Urinary bladder (tissue), 4 donors: ENCODE data around the gene LRP10. TPM values are rescaled to one million over a fixed set of nuclear protein-coding genes. Genes with fewer than 3 reads are reported as not detected.

Experiments
- DNase-seq: peaks from one replicate; pipeline ENCODE4 v3.0.0-alpha.2; 2015; ENCODE audit errors: extremely low spot score
- H3K27ac ChIP-seq: one replicate; pipeline ENCODE4 v1.5.1; 2013; ENCODE audit warnings: low read depth, mild to moderate bottlenecking, moderate library complexity
- H3K36me3 ChIP-seq: one replicate; pipeline ENCODE4 v1.6.1; 2013; ENCODE audit warnings: mild to moderate bottlenecking, moderate library complexity; ENCODE audit not compliant: insufficient read depth
- H3K4me1 ChIP-seq: one replicate; pipeline ENCODE4 v1.6.1; 2013; ENCODE audit warnings: mild to moderate bottlenecking, moderate library complexity; ENCODE audit not compliant: insufficient read depth
- H3K4me3 ChIP-seq: one replicate; pipeline ENCODE4 v1.5.1; 2013; ENCODE audit warnings: low read depth, low read length
- WGBS: extraction: QIAGEN DNeasy Blood & Tissue Kit; methylation state at CpG from one replicate; pipeline ENCODE4 v1.1.7; 2013; 5-methylcytosine and 5-hydroxymethylcytosine counted together
- polyA plus RNA-seq: library from polyadenylated mRNA; stranded (reverse); fragments of 200-250 nt; gene quantifications from one replicate; pipeline ENCODE4 v1.2.3, GENCODE V29; 2013
- total RNA-seq: library from RNA; depleted of rRNA; stranded (reverse); fragments of >200 nt; gene quantifications from one replicate; pipeline ENCODE4 v1.2.3, GENCODE V29; 2014
- donor health status: healthy with polysubstance abuse.
- donor health status: healthy.

Gene LRP10
- total and polyA plus RNA-seq, 2 donors, result 22.1 to 195 TPM

- 93% methylated on average over 4 of the region's 4 CpGs for WGBS
- H3K4me3 ChIP-seq, result no peak overlapping the region
- no peaks in the 10 kb centered on the region for H3K36me3 ChIP-seq
- DNase-seq, result no peak
- H3K4me1 ChIP-seq, result no peaks in the 10 kb centered on the region
- H3K27ac ChIP-seq, result no peak overlapping the region
Observed at GRCh38 chr14:22864979-22865378, 6.6 kb upstream of the LRP10 start.

DNA sequence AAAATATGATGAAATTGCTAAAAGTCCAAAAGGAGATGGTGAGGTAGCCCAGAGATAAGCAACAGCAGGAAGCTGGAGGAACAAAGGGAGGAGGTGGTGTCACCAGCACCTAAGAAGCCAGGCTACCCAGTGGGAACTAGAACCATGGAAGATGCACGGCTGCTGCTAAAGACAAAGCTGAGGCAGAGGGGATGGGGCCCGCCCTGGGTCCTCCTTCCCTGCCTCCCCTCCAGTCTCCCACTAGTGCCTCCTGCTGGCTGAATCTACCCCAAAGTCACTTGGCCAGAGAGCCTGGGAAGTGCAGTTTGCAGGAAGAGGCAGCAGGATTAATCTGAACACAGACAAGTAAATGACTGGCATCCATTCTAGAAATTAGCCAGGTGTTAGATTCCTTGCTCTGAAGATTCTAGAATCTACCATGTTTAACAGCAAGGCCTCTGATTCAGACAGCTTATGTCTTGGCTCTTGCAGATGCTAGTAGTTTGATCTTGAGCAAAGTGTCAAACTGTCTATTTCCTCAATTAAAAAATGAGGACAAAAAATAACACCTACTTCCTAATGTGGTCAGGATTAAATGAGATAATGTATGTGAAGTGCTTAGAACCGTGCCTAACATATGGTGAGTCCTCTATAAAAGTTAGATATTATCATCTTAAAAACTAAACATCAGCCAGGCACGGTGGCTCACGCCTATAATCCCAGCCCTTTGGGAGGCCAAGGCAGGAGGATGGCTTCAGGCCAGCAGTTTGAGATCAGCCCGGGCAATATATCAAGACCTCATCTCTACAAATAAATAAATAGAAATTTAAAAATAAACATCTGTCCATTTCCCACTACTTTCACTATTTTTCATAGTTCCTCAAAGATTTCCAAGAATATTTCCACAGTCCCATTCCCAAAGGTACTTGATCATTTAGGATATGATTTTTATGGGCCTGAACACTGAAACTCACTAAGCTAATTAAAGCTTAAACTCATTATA, 5.8 kb upstream of the LRP10 start:
- no peaks in the 10 kb centered on the region for H3K36me3 ChIP-seq
- DNase-seq, result no peak
- no peak overlapping the region for H3K4me3 ChIP-seq
- H3K27ac ChIP-seq, result no peak overlapping the region
- WGBS, result 33% methylated on average over 6 of the region's 6 CpGs
- no peaks in the 10 kb centered on the region for H3K4me1 ChIP-seq

- no peak for DNase-seq
- H3K4me3 ChIP-seq, result no peak overlapping the region
- H3K4me1 ChIP-seq, result no peaks in the 10 kb centered on the region
- H3K36me3 ChIP-seq, result no peaks in the 10 kb centered on the region
- 94% methylated on average over 5 of the region's 5 CpGs for WGBS
- H3K27ac ChIP-seq, result no peak overlapping the region
Observed at GRCh38 chr14:22866874-22867273, 4.7 kb upstream of the LRP10 start.

DNA sequence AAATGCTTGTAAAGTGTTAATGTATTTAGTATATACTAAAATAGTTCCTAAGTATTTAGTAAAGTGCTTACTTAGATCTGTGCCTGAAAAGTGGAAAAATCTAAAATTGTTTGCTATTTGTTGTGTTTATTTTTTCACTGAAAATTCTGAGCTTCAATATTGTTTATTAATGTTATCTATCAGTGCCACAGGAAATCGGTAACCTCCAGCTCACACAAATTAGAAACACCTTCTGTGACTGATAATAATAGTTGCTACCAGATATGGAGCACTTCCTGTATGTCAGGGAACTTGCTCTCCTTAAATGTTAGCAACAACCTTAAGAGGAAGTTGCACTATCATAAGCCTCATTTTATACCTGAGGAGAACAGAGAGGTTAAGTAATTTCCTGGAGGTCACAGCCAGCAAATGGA, 723 bp upstream of the LRP10 start:
- H3K27ac ChIP-seq, result peak overlapping the region; percentile 98
- H3K36me3 ChIP-seq, result peaks cover 2% of the 10 kb centered on the region
- 3% methylated on average over 1 of the region's 1 CpG for WGBS
- DNase-seq, result no peak
- H3K4me3 ChIP-seq, result peak overlapping the region; percentile 93
- peaks cover 3% of the 10 kb centered on the region for H3K4me1 ChIP-seq

DNA sequence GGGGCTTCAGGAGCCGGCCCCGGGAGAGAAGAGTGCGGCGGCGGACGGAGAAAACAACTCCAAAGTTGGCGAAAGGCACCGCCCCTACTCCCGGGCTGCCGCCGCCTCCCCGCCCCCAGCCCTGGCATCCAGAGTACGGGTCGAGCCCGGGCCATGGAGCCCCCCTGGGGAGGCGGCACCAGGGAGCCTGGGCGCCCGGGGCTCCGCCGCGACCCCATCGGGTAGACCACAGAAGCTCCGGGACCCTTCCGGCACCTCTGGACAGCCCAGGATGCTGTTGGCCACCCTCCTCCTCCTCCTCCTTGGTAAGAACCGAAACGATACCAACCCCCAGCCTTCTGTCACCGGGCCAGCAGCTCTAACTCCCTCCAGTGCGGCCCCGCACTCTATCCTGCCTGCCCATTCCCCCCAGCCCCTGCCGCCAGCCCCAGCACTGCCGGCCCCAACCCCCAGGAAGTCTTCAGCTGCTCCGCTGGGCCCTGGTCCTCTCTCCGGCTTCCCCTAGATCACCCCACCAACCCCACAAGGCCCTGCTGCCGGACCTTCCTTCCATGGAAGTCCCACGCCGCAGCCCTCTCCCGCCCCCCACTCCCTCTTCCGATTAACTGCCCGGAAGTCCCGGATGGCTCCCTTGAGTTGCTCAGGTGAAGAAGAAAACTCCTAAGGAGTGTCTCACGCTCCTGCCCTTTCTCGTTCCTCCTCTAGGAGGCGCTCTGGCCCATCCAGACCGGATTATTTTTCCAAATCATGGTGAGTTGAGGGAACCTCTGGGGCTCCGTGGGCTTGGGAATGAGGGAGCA, 693 bp downstream of the LRP10 start:
- H3K4me1 ChIP-seq, result peaks cover 3% of the 10 kb centered on the region

GRCh38 chr14:22872833-22873520, 1.4 kb downstream of the LRP10 start:
- H3K4me3 ChIP-seq, result peak overlapping the region; percentile 93
- peaks cover 4% of the 10 kb centered on the region for H3K36me3 ChIP-seq
- H3K4me1 ChIP-seq, result peaks cover 3% of the 10 kb centered on the region
- WGBS, result 41% methylated on average over 10 of the region's 10 CpGs
- no peak for DNase-seq
- no peak overlapping the region for H3K27ac ChIP-seq

More for the DNA sequence above, 693 bp downstream of the LRP10 start:
- peak overlapping the region; percentile 93 for H3K4me3 ChIP-seq
- DNase-seq, result no peak
- peak overlapping the region; percentile 98 for H3K27ac ChIP-seq
- WGBS, result under 1% methylated on average over 45 of the region's 45 CpGs
- H3K36me3 ChIP-seq, result peaks cover 2% of the 10 kb centered on the region

DNA sequence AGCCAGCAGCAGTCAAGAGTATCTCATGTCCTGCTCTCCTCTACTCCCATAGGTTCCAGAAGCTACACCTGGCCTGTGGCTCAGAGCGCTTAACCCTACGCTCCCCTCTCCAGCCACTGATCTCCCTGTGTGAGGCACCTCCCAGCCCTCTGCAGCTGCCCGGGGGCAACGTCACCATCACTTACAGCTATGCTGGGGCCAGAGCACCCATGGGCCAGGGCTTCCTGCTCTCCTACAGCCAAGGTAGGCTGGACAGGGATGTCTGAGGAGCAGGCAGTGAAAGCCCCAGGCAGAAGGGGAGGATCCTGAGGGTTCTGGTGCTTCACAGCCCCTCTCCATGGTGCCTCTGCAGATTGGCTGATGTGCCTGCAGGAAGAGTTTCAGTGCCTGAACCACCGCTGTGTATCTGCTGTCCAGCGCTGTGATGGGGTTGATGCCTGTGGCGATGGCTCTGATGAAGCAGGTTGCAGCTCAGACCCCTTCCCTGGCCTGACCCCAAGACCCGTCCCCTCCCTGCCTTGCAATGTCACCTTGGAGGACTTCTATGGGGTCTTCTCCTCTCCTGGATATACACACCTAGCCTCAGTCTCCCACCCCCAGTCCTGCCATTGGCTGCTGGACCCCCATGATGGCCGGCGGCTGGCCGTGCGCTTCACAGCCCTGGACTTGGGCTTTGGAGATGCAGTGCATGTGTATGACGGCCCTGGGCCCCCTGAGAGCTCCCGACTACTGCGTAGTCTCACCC, 3.6 kb downstream of the LRP10 start:
- 95% methylated on average over 15 of the region's 15 CpGs for WGBS
- Histone ChIP-seq H3K36me3 (peaks cover 4% of the 10 kb centered on the region), H3K4me3 (no peak overlapping the region), H3K27ac (no peak overlapping the region), H3K4me1 (peaks cover 3% of the 10 kb centered on the region)
- no peak for DNase-seq

GRCh38 chr14:22875748-22876319, 4.3 kb downstream of the LRP10 start:
- no peak overlapping the region for H3K4me3 ChIP-seq
- peaks cover 4% of the 10 kb centered on the region for H3K36me3 ChIP-seq
- peaks cover 3% of the 10 kb centered on the region for H3K4me1 ChIP-seq
- 95% methylated on average over 20 of the region's 20 CpGs for WGBS
- H3K27ac ChIP-seq, result no peak overlapping the region
- DNase-seq, result no peak

DNA sequence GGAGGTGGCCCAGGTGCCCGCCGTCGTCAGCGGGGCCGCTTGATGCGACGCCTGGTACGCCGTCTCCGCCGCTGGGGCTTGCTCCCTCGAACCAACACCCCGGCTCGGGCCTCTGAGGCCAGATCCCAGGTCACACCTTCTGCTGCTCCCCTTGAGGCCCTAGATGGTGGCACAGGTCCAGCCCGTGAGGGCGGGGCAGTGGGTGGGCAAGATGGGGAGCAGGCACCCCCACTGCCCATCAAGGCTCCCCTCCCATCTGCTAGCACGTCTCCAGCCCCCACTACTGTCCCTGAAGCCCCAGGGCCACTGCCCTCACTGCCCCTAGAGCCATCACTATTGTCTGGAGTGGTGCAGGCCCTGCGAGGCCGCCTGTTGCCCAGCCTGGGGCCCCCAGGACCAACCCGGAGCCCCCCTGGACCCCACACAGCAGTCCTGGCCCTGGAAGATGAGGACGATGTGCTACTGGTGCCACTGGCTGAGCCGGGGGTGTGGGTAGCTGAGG, 5.5 kb downstream of the LRP10 start:
- WGBS, result 92% methylated on average over 22 of the region's 22 CpGs
- no peak for DNase-seq
- H3K36me3 ChIP-seq, result peaks cover 4% of the 10 kb centered on the region
- no peak overlapping the region for H3K27ac ChIP-seq
- H3K4me1 ChIP-seq, result peaks cover 3% of the 10 kb centered on the region
- H3K4me3 ChIP-seq, result no peak overlapping the region

- peaks cover 4% of the 10 kb centered on the region for H3K36me3 ChIP-seq
Observed at GRCh38 chr14:22878271-22879246, 7.0 kb downstream of the LRP10 start.

GRCh38 chr14:22882064-22882463, 10.5 kb downstream of the LRP10 start:
- no peak overlapping the region for H3K4me3 ChIP-seq
- peaks cover 2% of the 10 kb centered on the region for H3K4me1 ChIP-seq
- H3K27ac ChIP-seq, result no peak overlapping the region
- peaks cover 2% of the 10 kb centered on the region for H3K36me3 ChIP-seq
- 28% methylated on average over 7 of the region's 7 CpGs for WGBS
- DNase-seq, result no peak

More at GRCh38 chr14:22878271-22879246, 7.0 kb downstream of the LRP10 start:
- no peak for DNase-seq
- peaks cover 2% of the 10 kb centered on the region for H3K4me1 ChIP-seq
- no peak overlapping the region for H3K4me3 ChIP-seq
- H3K27ac ChIP-seq, result no peak overlapping the region
- WGBS, result 79% methylated on average over 8 of the region's 8 CpGs
